Measurements from ENCODE around the gene NUCKS1.

The NUCKS1 gene

DNA sequence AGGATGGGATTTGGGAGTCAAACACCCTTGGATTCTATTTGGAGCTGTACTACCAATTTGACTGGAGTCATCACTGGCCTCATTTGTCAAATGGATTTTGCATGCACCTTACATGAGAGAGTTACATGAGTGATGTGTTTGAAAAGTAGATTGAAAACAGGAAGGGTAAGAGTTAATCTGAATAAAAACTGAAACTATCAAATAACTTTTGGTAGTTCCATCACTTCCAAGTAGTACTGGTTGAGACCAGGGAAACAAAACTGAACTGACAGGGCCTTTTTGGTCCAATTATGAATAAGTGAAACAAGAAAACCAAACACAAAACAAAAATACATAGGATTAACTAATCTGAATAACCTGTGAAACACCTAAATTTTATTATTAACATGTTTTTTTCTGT is 30.2 kb downstream of the NUCKS1 start:
- Histone ChIP-seq H3K9ac (ENCODE audit: low read length) (no peak overlapping the region), H3K9me3 (ENCODE audit: low read length) (no peaks in the 10 kb centered on the region), H3K9me2 (ENCODE audit: low read depth, low read length) (no peaks in the 10 kb centered on the region), H3K4me2 (ENCODE audit: low read length) (no peak overlapping the region), H3K27ac (ENCODE audit: low read depth, low read length, poor library complexity, severe bottlenecking) (no peak overlapping the region), H3K4me1 (ENCODE audit: insufficient read depth, low read length, severe bottlenecking) (no peaks in the 10 kb centered on the region), H3K4me3 (ENCODE audit: low read depth, low read length, poor library complexity, severe bottlenecking) (no peak overlapping the region), H3K36me3 (ENCODE audit: insufficient read depth, low read length) (peaks cover 92% of the 10 kb centered on the region), H3K27me3 (ENCODE audit: insufficient read depth, low read length) (no peaks in the 10 kb centered on the region), H3F3A (ENCODE audit: insufficient read depth, low read length) (peaks cover 8% of the 10 kb centered on the region; the same call in 1 of the 2 replicates), H4K20me1 (ENCODE audit: insufficient read depth, low read length) (no peaks in the 10 kb centered on the region), H2AFZ (ENCODE audit: low read length) (no peak overlapping the region), H3K79me2 (ENCODE audit: insufficient read depth, low read length) (no peaks in the 10 kb centered on the region)
- TF ChIP-seq CTCF (IDR thresholded peaks at IDR 0.05; ENCODE audit: low read length), result no peak
- TF ChIP-seq EZH2 (IDR thresholded peaks at IDR 0.05; ENCODE audit: borderline replicate concordance, low read length), result no peak

DNA sequence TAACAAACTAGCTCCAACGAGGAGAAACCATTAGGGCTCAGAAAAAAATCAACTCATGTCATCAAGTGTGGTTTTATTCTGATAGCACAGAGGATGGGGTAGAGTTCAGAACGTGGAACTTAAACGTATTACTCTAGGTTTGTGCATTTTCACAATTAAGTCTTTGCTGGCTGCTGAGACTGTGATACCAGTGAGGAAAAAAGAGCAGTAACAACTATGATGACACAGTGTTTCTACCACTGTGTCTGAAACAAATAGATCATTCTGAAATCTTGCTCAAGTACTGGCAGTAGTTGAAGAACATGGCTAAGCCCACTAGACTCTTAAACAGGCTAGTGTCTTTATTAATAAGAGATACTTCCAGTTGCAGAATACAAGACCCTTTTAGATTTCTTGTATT is 31.0 kb downstream of the NUCKS1 start:
- Histone ChIP-seq H3K9ac (ENCODE audit: low read length) (no peak overlapping the region), H3K4me3 (ENCODE audit: low read depth, low read length, poor library complexity, severe bottlenecking) (no peak overlapping the region), H3K4me2 (ENCODE audit: low read length) (no peak overlapping the region), H3K9me3 (ENCODE audit: low read length) (no peaks in the 10 kb centered on the region), H4K20me1 (ENCODE audit: insufficient read depth, low read length) (no peaks in the 10 kb centered on the region), H3F3A (ENCODE audit: insufficient read depth, low read length) (peaks cover 10% of the 10 kb centered on the region; the same call in 1 of the 2 replicates), H3K9me2 (ENCODE audit: low read depth, low read length) (no peaks in the 10 kb centered on the region), H3K27me3 (ENCODE audit: insufficient read depth, low read length) (no peaks in the 10 kb centered on the region), H3K36me3 (ENCODE audit: insufficient read depth, low read length) (peaks cover 92% of the 10 kb centered on the region), H3K79me2 (ENCODE audit: insufficient read depth, low read length) (no peaks in the 10 kb centered on the region), H3K27ac (ENCODE audit: low read depth, low read length, poor library complexity, severe bottlenecking) (no peak overlapping the region), H2AFZ (ENCODE audit: low read length) (no peak overlapping the region), H3K4me1 (ENCODE audit: insufficient read depth, low read length, severe bottlenecking) (no peaks in the 10 kb centered on the region)
- TF ChIP-seq EZH2 (IDR thresholded peaks at IDR 0.05; ENCODE audit: borderline replicate concordance, low read length) (no peak), CTCF (IDR thresholded peaks at IDR 0.05; ENCODE audit: low read length) (no peak)

DNA sequence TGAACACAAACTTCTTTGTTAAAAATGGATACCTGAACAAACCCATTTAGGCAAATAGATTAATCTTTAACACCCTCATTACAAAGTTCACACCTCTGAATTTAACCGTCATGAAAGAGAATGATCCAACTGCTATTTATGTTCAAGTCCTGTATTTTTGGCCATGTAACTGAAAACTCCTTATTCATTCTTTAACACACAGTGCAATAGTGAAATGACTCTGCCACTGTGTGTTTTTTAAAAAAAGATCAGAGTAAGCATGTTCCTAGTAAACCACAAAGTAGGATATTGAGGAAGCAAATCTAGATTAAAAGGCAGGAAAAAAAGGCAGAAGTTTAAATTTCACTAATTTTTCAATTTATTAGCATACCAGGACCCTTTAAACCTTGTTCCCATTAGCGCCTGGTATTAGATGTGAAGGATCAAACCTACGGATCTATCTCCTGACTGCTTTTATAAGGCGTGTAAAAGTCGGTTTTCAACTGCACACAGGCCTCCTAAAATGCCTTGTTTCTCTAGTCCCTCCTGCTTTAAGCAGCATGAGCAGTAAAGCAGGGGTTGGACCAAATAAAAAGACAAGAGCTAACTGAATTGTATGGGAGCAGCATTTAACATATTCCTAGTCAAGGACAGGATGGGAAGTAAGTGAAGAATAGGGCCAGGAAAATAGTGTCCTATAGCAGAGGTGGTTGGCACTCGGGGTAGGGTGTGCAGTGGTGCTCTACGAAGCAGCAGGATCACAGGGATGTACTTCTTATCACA is 33.4 kb downstream of the NUCKS1 start:
- Histone ChIP-seq H3K27ac (ENCODE audit: low read depth, low read length, poor library complexity, severe bottlenecking) (no peak overlapping the region), H4K20me1 (ENCODE audit: insufficient read depth, low read length) (no peaks in the 10 kb centered on the region), H3K4me1 (ENCODE audit: insufficient read depth, low read length, severe bottlenecking) (no peaks in the 10 kb centered on the region), H3K27me3 (ENCODE audit: insufficient read depth, low read length) (no peaks in the 10 kb centered on the region), H3K36me3 (ENCODE audit: insufficient read depth, low read length) (peaks cover 75% of the 10 kb centered on the region), H3K79me2 (ENCODE audit: insufficient read depth, low read length) (no peaks in the 10 kb centered on the region), H3K4me3 (ENCODE audit: low read depth, low read length, poor library complexity, severe bottlenecking) (no peak overlapping the region), H3K4me2 (ENCODE audit: low read length) (no peak overlapping the region), H3K9me3 (ENCODE audit: low read length) (no peaks in the 10 kb centered on the region), H3K9me2 (ENCODE audit: low read depth, low read length) (no peaks in the 10 kb centered on the region), H3F3A (ENCODE audit: insufficient read depth, low read length) (peaks cover 13% of the 10 kb centered on the region), H3K9ac (ENCODE audit: low read length) (no peak overlapping the region), H2AFZ (ENCODE audit: low read length) (no peak overlapping the region)
- TF ChIP-seq EZH2 (IDR thresholded peaks at IDR 0.05; ENCODE audit: borderline replicate concordance, low read length), result no peak

- no peaks in the 10 kb centered on the region for H3K79me2 ChIP-seq (ENCODE audit: insufficient read depth, low read length)
- H3K27ac ChIP-seq (ENCODE audit: low read depth, low read length, poor library complexity, severe bottlenecking), result peak overlapping the region; percentile 3
- H2AFZ ChIP-seq (ENCODE audit: low read length), result no peak overlapping the region
- H3K9me3 ChIP-seq (ENCODE audit: low read length), result no peaks in the 10 kb centered on the region
- H3K4me2 ChIP-seq (ENCODE audit: low read length), result no peak overlapping the region
- no peaks in the 10 kb centered on the region for H3K4me1 ChIP-seq (ENCODE audit: insufficient read depth, low read length, severe bottlenecking)
- H3K4me3 ChIP-seq (ENCODE audit: low read depth, low read length, poor library complexity, severe bottlenecking), result no peak overlapping the region
- no peaks in the 10 kb centered on the region for H3K27me3 ChIP-seq (ENCODE audit: insufficient read depth, low read length)
- H4K20me1 ChIP-seq (ENCODE audit: insufficient read depth, low read length), result no peaks in the 10 kb centered on the region
- no peaks in the 10 kb centered on the region for H3K9me2 ChIP-seq (ENCODE audit: low read depth, low read length)
- peaks cover 70% of the 10 kb centered on the region for H3K36me3 ChIP-seq (ENCODE audit: insufficient read depth, low read length)
- TF ChIP-seq CTCF (IDR thresholded peaks at IDR 0.05; ENCODE audit: low read length), result no peak
- TF ChIP-seq EZH2 (IDR thresholded peaks at IDR 0.05; ENCODE audit: borderline replicate concordance, low read length), result no peak
- H3K9ac ChIP-seq (ENCODE audit: low read length), result no peak overlapping the region
- H3F3A ChIP-seq (ENCODE audit: insufficient read depth, low read length), result peaks cover 17% of the 10 kb centered on the region
Measured at GRCh38 chr1:205715628-205716027, 34.4 kb downstream of the NUCKS1 start.

All from OCI-LY1 (cell line).